Mucosa of descending colon (tissue), 3 donors: ENCODE data around the gene BTN1A1. TPM values are rescaled to one million over a fixed set of nuclear protein-coding genes. Genes with fewer than 3 reads are reported as not detected.
A peak's percentile ranks its signal among the peaks of the same experiment; 100 is the strongest.
"Not testable (repeated sequence)": the region's sequence is repeated elsewhere in the genome, so short reads cannot be mapped to it uniquely, and the experiment has no call there.

Experiments
- ATAC-seq: fragments of 200-7000 bp; cut with Tn5 transposase; one replicate; pipeline ENCODE4 v1.9.1; 2020; ENCODE audit warnings: mild to moderate bottlenecking, moderate library complexity
- DNase-seq, 3 donors: peaks; one replicate each; pipeline ENCODE4 v3.0.0-alpha.2; 2020
- H3K36me3 ChIP-seq: fragments of 200-600 bp; one replicate; pipeline ENCODE4 v1.8.0; 2021; ENCODE audit warnings: low read depth, mild to moderate bottlenecking
- H3K4me1 ChIP-seq: fragments of 200-600 bp; one replicate; pipeline ENCODE4 v1.8.0; 2021; ENCODE audit warnings: low read depth, mild to moderate bottlenecking
- H3K4me3 ChIP-seq: fragments of 200-600 bp; one replicate; pipeline ENCODE4 v1.8.0; 2021; ENCODE audit warnings: mild to moderate bottlenecking
- H3K9me3 ChIP-seq: fragments of 200-600 bp; one replicate; pipeline ENCODE4 v1.8.0; 2021; ENCODE audit warnings: mild to moderate bottlenecking
- CTCF ChIP-seq: fragments of 200-600 bp; IDR thresholded peaks from one replicate; pipeline ENCODE4 v1.8.0; 2022; ENCODE audit warnings: antibody characterized with exemption, mild to moderate bottlenecking
- intact Hi-C, 2 donors: fragments of 100-400 bp; cut with DNase I in 1 of 2; cut with micrococcal nuclease in 1 of 2; formaldehyde crosslinking; loops; one replicate each; pipeline versions ENCODE4 v1.11.0 to v1.11.1; 2022; cut with DNase I, micrococcal nuclease
- total RNA-seq, 3 donors: library from RNA; stranded (reverse); fragmentation: NEBNext Ultra II Directional in 2 of 3; extraction: Animal tissue kit (Norgen Biotek cat#: 25700) in 2 of 3; gene quantifications; one replicate each; pipeline versions ENCODE4 v1.2.1 to v1.2.4, GENCODE V29; 2021 to 2023
- donor health status: DM: no; HTN: no; CAD: no; lungs with moderate emphysema.
- donor health status: DM: no; HTN: no; CAD: no.
- donor health status: DM: no; HTN: yes; CAD: no.

The BTN1A1 gene
- total RNA-seq, 3 donors from 2014 or later: not detected

- H3K4me1 ChIP-seq: peaks cover 4% of the 10 kb centered on the region
- H3K4me3 ChIP-seq: no peak overlapping the region
- DNase-seq (no peak), ATAC-seq (no peak)
- TF ChIP-seq CTCF: no peak
- no peaks in the 10 kb centered on the region for H3K36me3 ChIP-seq
- intact Hi-C loops: no loop called here
- H3K9me3 ChIP-seq: no peaks in the 10 kb centered on the region
Measured at GRCh38 chr6:26502626-26503025, 2.5 kb downstream of the BTN1A1 start.

GRCh38 chr6:26507658-26508057 lies 7.6 kb downstream of the BTN1A1 start:
- no peak for TF ChIP-seq CTCF
- Histone ChIP-seq H3K4me1 (no peaks in the 10 kb centered on the region), H3K9me3 (no peaks in the 10 kb centered on the region), H3K36me3 (no peaks in the 10 kb centered on the region), H3K4me3 (no peak overlapping the region)
- ATAC-seq (no peak), DNase-seq (no peak)
- intact Hi-C loops: no loop called here

- H3K36me3 ChIP-seq, DNase-seq, H3K9me3 ChIP-seq, H3K4me1 ChIP-seq, H3K4me3 ChIP-seq, ATAC-seq, intact Hi-C loops: not testable (repeated sequence)
Measured at GRCh38 chr6:26511033-26511432, 10.9 kb downstream of the BTN1A1 start.

GRCh38 chr6:26514984-26515383 lies 14.9 kb downstream of the BTN1A1 start:
- ATAC-seq (peak; percentile 26), DNase-seq (no peak)
- intact Hi-C loops: no loop called here
- no peaks in the 10 kb centered on the region for H3K36me3 ChIP-seq
- TF ChIP-seq CTCF: no peak
- no peaks in the 10 kb centered on the region for H3K9me3 ChIP-seq
- H3K4me1 ChIP-seq: peaks cover under 1% of the 10 kb centered on the region
- H3K4me3 ChIP-seq: no peak overlapping the region

DNA sequence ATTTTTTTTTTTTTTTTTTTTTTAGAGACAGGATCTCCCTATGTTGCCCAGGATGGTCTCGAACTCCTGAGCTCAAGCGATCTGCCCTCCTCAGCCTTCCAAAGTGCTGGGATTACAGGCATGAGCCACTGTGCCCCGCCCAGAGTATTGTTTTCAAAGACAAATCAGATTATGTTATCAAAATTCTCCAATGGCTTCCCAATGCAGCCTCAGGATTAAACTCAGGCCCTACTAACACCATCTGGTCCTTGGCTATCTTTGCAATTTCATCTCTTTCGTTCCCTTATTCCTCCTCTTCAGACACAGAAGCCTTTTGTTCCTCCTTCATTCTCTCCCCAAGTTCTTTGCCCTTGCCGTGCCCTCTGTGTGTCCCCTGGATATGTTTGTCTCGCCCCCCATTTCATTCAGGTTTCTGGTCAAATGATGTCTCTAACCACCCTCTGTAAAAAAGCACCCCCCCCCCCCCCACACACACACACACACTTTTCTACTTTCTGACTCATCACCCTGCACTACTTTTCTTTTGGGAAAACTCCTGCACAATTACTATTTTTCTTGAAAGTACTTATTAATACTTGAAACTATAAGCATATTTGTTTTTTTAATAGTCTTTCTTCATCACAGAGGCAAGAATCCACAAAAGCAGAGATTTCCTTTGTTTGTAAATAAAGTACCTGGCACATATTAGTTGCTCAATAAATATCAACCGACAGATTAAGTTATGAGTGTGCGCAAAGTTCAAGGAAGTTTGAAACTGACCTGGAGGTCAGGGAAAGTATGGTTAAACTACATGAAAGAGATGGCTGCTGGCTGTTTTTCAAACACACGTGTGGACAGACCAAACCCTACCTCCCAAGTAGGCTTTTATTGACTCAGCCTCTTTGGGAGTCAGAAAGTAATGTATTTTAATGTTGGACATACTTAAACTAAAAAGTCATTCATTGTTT lies 16.7 kb downstream of the BTN1A1 start:
- no peaks in the 10 kb centered on the region for H3K9me3 ChIP-seq
- peaks cover 6% of the 10 kb centered on the region for H3K4me1 ChIP-seq
- TF ChIP-seq CTCF: no peak
- intact Hi-C loops: no loop called here
- DNase-seq (no peak), ATAC-seq (no peak)
- H3K4me3 ChIP-seq: no peak overlapping the region
- no peaks in the 10 kb centered on the region for H3K36me3 ChIP-seq

GRCh38 chr6:26519359-26519758 lies 19.3 kb downstream of the BTN1A1 start:
- no peak for ATAC-seq
- H3K36me3 ChIP-seq: no peaks in the 10 kb centered on the region
- H3K9me3 ChIP-seq: no peaks in the 10 kb centered on the region
- peaks cover 6% of the 10 kb centered on the region for H3K4me1 ChIP-seq
- no peak overlapping the region for H3K4me3 ChIP-seq
- DNase-seq: no peak
- no peak for TF ChIP-seq CTCF
- intact Hi-C loops: no loop called here
